Transverse colon (tissue), 3 donors: ENCODE results near the gene COX6A2.

Experiments
- CTCF ChIP-seq, 5 experiments: fragments of 200-600 bp in 3 of 5; fragments of 450-650 bp in 2 of 5; sonication (generic) in 3 of 5; IDR thresholded peaks; 1 replicate in 2 of 5; 2 replicates in 3 of 5; pipeline ENCODE4 v1.5.1; 2016 to 2017; ENCODE audit warnings: antibody characterized with exemption in 5 of 5, inconsistent platforms in 3 of 5, mild to moderate bottlenecking in 2 of 5, moderate library complexity in 1 of 5
- EP300 ChIP-seq: sonication (generic); formaldehyde crosslinking; IDR thresholded peaks from one replicate; pipeline ENCODE4 v1.6.1; 2017; ENCODE audit warnings: antibody characterized with exemption, low read depth

GRCh38 chr16:31453255-31454204 lies 25.4 kb upstream of the COX6A2 start:
- no peak for TF ChIP-seq CTCF (IDR thresholded peaks at IDR 0.05)
- no peak for TF ChIP-seq EP300
